ENCODE data around the gene ITSN1. TPM values are rescaled to one million over a fixed set of nuclear protein-coding genes. Genes with fewer than 3 reads are reported as not detected.

The ITSN1 gene
- total and polyA plus RNA-seq, 2 experiments from 2014 or later: 77.9 to 95.7 TPM

DNA sequence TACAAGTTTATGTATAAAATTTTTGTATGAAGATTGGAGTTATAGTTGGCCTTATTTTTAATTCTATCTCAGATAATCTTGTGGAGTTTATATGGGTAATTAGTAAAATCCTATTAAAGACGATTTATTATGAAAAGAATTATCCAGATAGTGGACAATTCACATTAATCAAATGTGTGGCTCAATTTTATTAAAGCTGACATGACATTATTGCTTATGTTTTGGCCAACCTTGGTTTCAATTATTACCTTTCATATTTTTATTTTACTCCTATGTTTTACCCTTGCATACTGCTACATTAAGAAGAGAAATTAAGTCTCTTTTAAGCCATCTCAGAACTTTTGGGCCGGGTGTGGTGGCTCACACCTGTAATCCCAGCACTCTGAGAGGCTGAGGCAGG is 110.0 kb downstream of the ITSN1 start:
- H3K4me2 ChIP-seq: no peak overlapping the region
- H3K9me3 Mint-ChIP-seq: peaks cover 4% of the 10 kb centered on the region; the same call in 2 of the 3 replicates
- H3K27ac ChIP-seq (ENCODE audit: low read depth): no peak overlapping the region
- H3K4me3 Mint-ChIP-seq: no peak overlapping the region
- no peak for ATAC-seq
- DNase-seq (ENCODE audit: low spot score): no peak
- H3K4me1 Mint-ChIP-seq: no peaks in the 10 kb centered on the region
- no peak overlapping the region for H3K27ac Mint-ChIP-seq
- H3K4me3 ChIP-seq: no peak overlapping the region
- no peaks in the 10 kb centered on the region for H3K9me2 ChIP-seq (ENCODE audit: insufficient read depth)
- no peak for TF ChIP-seq NANOG (IDR thresholded peaks at IDR 0.05; ENCODE audit: borderline replicate concordance)
- no peak for TF ChIP-seq EZH2phosphoT487 (IDR thresholded peaks at IDR 0.05; ENCODE audit: unreplicated experiment)
- TF ChIP-seq, protein P1, sequence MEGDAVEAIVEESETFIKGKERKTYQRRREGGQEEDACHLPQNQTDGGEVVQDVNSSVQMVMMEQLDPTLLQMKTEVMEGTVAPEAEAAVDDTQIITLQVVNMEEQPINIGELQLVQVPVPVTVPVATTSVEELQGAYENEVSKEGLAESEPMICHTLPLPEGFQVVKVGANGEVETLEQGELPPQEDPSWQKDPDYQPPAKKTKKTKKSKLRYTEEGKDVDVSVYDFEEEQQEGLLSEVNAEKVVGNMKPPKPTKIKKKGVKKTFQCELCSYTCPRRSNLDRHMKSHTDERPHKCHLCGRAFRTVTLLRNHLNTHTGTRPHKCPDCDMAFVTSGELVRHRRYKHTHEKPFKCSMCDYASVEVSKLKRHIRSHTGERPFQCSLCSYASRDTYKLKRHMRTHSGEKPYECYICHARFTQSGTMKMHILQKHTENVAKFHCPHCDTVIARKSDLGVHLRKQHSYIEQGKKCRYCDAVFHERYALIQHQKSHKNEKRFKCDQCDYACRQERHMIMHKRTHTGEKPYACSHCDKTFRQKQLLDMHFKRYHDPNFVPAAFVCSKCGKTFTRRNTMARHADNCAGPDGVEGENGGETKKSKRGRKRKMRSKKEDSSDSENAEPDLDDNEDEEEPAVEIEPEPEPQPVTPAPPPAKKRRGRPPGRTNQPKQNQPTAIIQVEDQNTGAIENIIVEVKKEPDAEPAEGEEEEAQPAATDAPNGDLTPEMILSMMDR (conservative IDR thresholded peaks at IDR 0.05; ENCODE audit: low read depth in 2 of 2): no peak
- TF ChIP-seq, protein P2, sequence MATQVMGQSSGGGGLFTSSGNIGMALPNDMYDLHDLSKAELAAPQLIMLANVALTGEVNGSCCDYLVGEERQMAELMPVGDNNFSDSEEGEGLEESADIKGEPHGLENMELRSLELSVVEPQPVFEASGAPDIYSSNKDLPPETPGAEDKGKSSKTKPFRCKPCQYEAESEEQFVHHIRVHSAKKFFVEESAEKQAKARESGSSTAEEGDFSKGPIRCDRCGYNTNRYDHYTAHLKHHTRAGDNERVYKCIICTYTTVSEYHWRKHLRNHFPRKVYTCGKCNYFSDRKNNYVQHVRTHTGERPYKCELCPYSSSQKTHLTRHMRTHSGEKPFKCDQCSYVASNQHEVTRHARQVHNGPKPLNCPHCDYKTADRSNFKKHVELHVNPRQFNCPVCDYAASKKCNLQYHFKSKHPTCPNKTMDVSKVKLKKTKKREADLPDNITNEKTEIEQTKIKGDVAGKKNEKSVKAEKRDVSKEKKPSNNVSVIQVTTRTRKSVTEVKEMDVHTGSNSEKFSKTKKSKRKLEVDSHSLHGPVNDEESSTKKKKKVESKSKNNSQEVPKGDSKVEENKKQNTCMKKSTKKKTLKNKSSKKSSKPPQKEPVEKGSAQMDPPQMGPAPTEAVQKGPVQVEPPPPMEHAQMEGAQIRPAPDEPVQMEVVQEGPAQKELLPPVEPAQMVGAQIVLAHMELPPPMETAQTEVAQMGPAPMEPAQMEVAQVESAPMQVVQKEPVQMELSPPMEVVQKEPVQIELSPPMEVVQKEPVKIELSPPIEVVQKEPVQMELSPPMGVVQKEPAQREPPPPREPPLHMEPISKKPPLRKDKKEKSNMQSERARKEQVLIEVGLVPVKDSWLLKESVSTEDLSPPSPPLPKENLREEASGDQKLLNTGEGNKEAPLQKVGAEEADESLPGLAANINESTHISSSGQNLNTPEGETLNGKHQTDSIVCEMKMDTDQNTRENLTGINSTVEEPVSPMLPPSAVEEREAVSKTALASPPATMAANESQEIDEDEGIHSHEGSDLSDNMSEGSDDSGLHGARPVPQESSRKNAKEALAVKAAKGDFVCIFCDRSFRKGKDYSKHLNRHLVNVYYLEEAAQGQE (IDR thresholded peaks at IDR 0.05; ENCODE audit: unreplicated experiment): no peak
- H2AFZ ChIP-seq: no peak overlapping the region
- H3K4me1 ChIP-seq (ENCODE audit: insufficient read depth): no peaks in the 10 kb centered on the region
- peaks cover 3% of the 10 kb centered on the region for H3K27me3 Mint-ChIP-seq (ENCODE audit: insufficient read depth, low read depth, poor library complexity)
- H3K36me3 Mint-ChIP-seq (ENCODE audit: low read depth): peaks cover 19% of the 10 kb centered on the region
- H4K20me1 ChIP-seq (replicated peaks; ENCODE audit: insufficient read depth): no peaks in the 10 kb centered on the region
- H3K27me3 ChIP-seq (ENCODE audit: insufficient read depth): no peaks in the 10 kb centered on the region
- peaks cover 6% of the 10 kb centered on the region; the same call in 1 of the 2 replicates for H3K36me3 ChIP-seq (ENCODE audit: insufficient read depth)
- no peaks in the 10 kb centered on the region for H3F3A ChIP-seq (replicated peaks; ENCODE audit: low read depth)
- H3K79me2 ChIP-seq (replicated peaks; ENCODE audit: insufficient read depth): no peaks in the 10 kb centered on the region

DNA sequence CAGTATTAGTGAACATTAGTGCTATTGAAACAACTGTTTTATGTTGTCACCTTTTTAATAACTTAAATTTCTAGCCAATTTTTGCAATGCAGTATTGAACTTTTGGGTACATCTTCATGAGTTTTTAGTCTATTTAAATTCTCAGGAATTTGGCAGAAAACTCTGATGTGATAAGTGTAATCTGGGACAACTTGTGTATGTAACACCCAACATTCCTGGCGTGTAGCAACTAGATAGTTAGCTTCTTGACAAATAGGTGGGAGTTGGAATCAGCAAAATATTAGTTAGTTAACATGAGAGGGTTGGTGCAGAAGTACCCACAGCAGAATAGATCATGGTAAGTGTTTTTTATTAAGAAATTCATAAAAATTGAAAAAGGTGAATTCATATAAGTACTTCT is 111.6 kb downstream of the ITSN1 start:
- Histone ChIP-seq H3K27ac (ENCODE audit: low read depth) (no peak overlapping the region), H3K27me3 (ENCODE audit: insufficient read depth) (no peaks in the 10 kb centered on the region), H3K4me1 (ENCODE audit: insufficient read depth) (no peaks in the 10 kb centered on the region), H3K4me2 (no peak overlapping the region), H3K9me2 (ENCODE audit: insufficient read depth) (no peaks in the 10 kb centered on the region), H3K4me3 (no peak overlapping the region), H4K20me1 (replicated peaks; ENCODE audit: insufficient read depth) (0 out of 2 replicates have a peak, but pooled peaks cover 7% of the 10 kb centered on the region), H3K36me3 (ENCODE audit: insufficient read depth) (peaks cover 6% of the 10 kb centered on the region; the same call in 1 of the 2 replicates), H2AFZ (no peak overlapping the region), H3K79me2 (replicated peaks; ENCODE audit: insufficient read depth) (no peaks in the 10 kb centered on the region), H3F3A (replicated peaks; ENCODE audit: low read depth) (no peaks in the 10 kb centered on the region)
- no peaks in the 10 kb centered on the region for H3K9me3 Mint-ChIP-seq
- ATAC-seq (no peak), DNase-seq (ENCODE audit: low spot score) (no peak)
- no peak overlapping the region for H3K27ac Mint-ChIP-seq
- peaks cover 11% of the 10 kb centered on the region; the same call in 2 of the 3 replicates for H3K36me3 Mint-ChIP-seq (ENCODE audit: low read depth)
- H3K4me1 Mint-ChIP-seq: no peaks in the 10 kb centered on the region
- peaks cover 3% of the 10 kb centered on the region for H3K27me3 Mint-ChIP-seq (ENCODE audit: insufficient read depth, low read depth, poor library complexity)
- H3K4me3 Mint-ChIP-seq: no peak overlapping the region
- TF ChIP-seq STAT1 (IDR thresholded peaks at IDR 0.05; ENCODE audit: unreplicated experiment) (no peak), EZH2phosphoT487 (IDR thresholded peaks at IDR 0.05; ENCODE audit: unreplicated experiment) (no peak), EZH2 (IDR thresholded peaks at IDR 0.05; ENCODE audit: low read depth, unreplicated experiment) (no peak), ZNF331 (CRISPR knock-in tag; IDR thresholded peaks at IDR 0.05; ENCODE audit: low read depth) (no peak), JUNB (IDR thresholded peaks at IDR 0.05; ENCODE audit: unreplicated experiment) (no peak), POLR2AphosphoS5 (IDR thresholded peaks at IDR 0.05; ENCODE audit: low read depth) (no peak), NANOG (IDR thresholded peaks at IDR 0.05; ENCODE audit: borderline replicate concordance) (no peak), CREB1 (CRISPR knock-in tag; IDR thresholded peaks at IDR 0.05; ENCODE audit: low read depth) (no peak)
- TF ChIP-seq, protein P3, sequence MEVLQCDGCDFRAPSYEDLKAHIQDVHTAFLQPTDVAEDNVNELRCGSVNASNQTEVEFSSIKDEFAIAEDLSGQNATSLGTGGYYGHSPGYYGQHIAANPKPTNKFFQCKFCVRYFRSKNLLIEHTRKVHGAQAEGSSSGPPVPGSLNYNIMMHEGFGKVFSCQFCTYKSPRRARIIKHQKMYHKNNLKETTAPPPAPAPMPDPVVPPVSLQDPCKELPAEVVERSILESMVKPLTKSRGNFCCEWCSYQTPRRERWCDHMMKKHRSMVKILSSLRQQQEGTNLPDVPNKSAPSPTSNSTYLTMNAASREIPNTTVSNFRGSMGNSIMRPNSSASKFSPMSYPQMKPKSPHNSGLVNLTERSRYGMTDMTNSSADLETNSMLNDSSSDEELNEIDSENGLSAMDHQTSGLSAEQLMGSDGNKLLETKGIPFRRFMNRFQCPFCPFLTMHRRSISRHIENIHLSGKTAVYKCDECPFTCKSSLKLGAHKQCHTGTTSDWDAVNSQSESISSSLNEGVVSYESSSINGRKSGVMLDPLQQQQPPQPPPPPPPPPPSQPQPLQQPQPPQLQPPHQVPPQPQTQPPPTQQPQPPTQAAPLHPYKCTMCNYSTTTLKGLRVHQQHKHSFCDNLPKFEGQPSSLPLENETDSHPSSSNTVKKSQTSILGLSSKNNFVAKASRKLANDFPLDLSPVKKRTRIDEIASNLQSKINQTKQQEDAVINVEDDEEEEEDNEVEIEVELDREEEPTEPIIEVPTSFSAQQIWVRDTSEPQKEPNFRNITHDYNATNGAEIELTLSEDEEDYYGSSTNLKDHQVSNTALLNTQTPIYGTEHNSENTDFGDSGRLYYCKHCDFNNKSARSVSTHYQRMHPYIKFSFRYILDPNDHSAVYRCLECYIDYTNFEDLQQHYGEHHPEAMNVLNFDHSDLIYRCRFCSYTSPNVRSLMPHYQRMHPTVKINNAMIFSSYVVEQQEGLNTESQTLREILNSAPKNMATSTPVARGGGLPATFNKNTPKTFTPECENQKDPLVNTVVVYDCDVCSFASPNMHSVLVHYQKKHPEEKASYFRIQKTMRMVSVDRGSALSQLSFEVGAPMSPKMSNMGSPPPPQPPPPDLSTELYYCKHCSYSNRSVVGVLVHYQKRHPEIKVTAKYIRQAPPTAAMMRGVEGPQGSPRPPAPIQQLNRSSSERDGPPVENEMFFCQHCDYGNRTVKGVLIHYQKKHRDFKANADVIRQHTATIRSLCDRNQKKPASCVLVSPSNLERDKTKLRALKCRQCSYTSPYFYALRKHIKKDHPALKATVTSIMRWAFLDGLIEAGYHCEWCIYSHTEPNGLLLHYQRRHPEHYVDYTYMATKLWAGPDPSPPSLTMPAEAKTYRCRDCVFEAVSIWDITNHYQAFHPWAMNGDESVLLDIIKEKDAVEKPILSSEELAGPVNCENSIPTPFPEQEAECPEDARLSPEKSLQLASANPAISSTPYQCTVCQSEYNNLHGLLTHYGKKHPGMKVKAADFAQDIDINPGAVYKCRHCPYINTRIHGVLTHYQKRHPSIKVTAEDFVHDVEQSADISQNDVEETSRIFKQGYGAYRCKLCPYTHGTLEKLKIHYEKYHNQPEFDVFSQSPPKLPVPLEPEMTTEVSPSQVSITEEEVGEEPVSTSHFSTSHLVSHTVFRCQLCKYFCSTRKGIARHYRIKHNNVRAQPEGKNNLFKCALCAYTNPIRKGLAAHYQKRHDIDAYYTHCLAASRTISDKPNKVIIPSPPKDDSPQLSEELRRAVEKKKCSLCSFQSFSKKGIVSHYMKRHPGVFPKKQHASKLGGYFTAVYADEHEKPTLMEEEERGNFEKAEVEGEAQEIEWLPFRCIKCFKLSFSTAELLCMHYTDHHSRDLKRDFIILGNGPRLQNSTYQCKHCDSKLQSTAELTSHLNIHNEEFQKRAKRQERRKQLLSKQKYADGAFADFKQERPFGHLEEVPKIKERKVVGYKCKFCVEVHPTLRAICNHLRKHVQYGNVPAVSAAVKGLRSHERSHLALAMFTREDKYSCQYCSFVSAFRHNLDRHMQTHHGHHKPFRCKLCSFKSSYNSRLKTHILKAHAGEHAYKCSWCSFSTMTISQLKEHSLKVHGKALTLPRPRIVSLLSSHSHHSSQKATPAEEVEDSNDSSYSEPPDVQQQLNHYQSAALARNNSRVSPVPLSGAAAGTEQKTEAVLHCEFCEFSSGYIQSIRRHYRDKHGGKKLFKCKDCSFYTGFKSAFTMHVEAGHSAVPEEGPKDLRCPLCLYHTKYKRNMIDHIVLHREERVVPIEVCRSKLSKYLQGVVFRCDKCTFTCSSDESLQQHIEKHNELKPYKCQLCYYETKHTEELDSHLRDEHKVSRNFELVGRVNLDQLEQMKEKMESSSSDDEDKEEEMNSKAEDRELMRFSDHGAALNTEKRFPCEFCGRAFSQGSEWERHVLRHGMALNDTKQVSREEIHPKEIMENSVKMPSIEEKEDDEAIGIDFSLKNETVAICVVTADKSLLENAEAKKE (CRISPR knock-in tag; IDR thresholded peaks at IDR 0.05): no peak
